Sigmoid colon (tissue), 4 donors: ENCODE results near the gene CAMK1D.

ENCODE experiments used
- EP300 ChIP-seq, 4 donors: sonication (generic); formaldehyde crosslinking; IDR thresholded peaks; one replicate each; pipeline ENCODE4 v1.6.1; 2017; ENCODE audit warnings: antibody characterized with exemption in 4 of 4
- POLR2A ChIP-seq, 2 donors: fragments of 450-650 bp; IDR thresholded peaks; one replicate each; pipeline ENCODE4 v1.6.1; 2016; ENCODE audit warnings: antibody characterized with exemption in 2 of 2, mild to moderate bottlenecking in 2 of 2, moderate library complexity in 2 of 2
- TF ChIP-seq, protein P1 (sequence below), 4 experiments: fragments of 450-650 bp in 3 of 4; fragments of 200-600 bp in 1 of 4; IDR thresholded peaks; one replicate each; pipeline ENCODE4 v1.5.1; 2016 to 2019; ENCODE audit warnings: antibody characterized with exemption in 4 of 4, mild to moderate bottlenecking in 3 of 4, moderate library complexity in 2 of 4

- TF ChIP-seq, protein P1, sequence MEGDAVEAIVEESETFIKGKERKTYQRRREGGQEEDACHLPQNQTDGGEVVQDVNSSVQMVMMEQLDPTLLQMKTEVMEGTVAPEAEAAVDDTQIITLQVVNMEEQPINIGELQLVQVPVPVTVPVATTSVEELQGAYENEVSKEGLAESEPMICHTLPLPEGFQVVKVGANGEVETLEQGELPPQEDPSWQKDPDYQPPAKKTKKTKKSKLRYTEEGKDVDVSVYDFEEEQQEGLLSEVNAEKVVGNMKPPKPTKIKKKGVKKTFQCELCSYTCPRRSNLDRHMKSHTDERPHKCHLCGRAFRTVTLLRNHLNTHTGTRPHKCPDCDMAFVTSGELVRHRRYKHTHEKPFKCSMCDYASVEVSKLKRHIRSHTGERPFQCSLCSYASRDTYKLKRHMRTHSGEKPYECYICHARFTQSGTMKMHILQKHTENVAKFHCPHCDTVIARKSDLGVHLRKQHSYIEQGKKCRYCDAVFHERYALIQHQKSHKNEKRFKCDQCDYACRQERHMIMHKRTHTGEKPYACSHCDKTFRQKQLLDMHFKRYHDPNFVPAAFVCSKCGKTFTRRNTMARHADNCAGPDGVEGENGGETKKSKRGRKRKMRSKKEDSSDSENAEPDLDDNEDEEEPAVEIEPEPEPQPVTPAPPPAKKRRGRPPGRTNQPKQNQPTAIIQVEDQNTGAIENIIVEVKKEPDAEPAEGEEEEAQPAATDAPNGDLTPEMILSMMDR (IDR thresholded peaks at IDR 0.05), result no peak
- TF ChIP-seq POLR2A (IDR thresholded peaks at IDR 0.05), result no peak
- TF ChIP-seq EP300 (IDR thresholded peaks at IDR 0.05), result no peak
These were observed 114.1 kb downstream of the CAMK1D start for GRCh38 chr10:12463459-12463838.
